Measurements from ENCODE around the gene TLR1. TPM values are rescaled to one million over a fixed set of nuclear protein-coding genes. Genes with fewer than 3 reads are reported as not detected.
A peak's percentile ranks its signal among the peaks of the same experiment; 100 is the strongest.

Gene TLR1
- total RNA-seq, 4 donors from 2014 or later: 6.7 to 9.8 (median 8.9) TPM

DNA sequence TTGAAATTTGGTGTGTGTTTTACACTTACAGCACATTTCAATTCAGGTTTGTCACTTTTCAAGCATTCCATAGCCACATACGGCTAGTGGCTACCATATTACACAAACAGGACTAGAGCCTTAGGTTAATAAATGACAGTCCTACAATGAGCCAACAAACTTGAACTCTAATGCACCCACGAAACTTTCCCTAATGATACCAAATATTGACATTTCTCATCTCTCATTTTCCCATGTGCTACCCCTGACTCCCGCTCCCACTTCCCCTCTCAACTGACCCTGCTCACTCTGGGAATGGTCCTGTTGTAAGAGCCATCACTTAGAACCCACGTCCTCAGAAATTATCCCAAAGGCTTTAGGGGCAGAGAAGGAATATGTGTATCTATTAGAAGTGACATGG lies 16.9 kb downstream of the TLR1 start:
- Histone ChIP-seq H3K9me3 (no peaks in the 10 kb centered on the region), H3K4me1 (peaks cover 1% of the 10 kb centered on the region), H3K36me3 (no peaks in the 10 kb centered on the region), H3K27me3 (no peaks in the 10 kb centered on the region), H3K4me3 (no peak overlapping the region), H3K27ac (no peak overlapping the region)
- no peak for TF ChIP-seq EP300 (IDR thresholded peaks at IDR 0.05)
- TF ChIP-seq POLR2A (IDR thresholded peaks at IDR 0.05): no peak
- TF ChIP-seq POLR2AphosphoS5 (IDR thresholded peaks at IDR 0.05): no peak
- TF ChIP-seq, protein P1, sequence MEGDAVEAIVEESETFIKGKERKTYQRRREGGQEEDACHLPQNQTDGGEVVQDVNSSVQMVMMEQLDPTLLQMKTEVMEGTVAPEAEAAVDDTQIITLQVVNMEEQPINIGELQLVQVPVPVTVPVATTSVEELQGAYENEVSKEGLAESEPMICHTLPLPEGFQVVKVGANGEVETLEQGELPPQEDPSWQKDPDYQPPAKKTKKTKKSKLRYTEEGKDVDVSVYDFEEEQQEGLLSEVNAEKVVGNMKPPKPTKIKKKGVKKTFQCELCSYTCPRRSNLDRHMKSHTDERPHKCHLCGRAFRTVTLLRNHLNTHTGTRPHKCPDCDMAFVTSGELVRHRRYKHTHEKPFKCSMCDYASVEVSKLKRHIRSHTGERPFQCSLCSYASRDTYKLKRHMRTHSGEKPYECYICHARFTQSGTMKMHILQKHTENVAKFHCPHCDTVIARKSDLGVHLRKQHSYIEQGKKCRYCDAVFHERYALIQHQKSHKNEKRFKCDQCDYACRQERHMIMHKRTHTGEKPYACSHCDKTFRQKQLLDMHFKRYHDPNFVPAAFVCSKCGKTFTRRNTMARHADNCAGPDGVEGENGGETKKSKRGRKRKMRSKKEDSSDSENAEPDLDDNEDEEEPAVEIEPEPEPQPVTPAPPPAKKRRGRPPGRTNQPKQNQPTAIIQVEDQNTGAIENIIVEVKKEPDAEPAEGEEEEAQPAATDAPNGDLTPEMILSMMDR (IDR thresholded peaks at IDR 0.05): no peak
- WGBS: 97% methylated on average over 4 of the region's 4 CpGs
- no peak for DNase-seq (ENCODE audit: low spot score in 2 of 2)

DNA sequence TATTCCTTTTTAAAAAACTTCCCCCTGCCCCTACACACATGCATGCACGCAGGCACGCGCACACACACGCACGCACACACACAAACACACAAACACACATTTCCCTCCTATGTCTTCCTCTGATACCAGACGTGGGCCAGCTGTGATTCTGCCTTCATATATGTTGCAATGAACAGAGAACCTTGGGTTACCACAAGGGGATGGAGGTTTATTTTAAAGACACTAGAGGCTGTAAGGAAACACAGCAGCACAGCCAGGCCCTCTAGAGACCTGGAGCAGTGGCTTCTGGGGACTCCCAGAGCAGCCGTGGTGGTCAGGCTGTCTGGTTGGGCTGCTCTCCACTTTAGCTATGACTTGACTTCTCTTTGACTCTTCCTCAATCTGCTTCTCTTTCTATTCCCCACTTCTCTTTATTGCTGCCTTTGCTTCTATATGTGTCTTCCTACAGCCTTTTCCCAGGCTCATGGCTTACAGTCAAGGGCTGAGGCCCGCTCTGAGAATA lies 18.6 kb downstream of the TLR1 start:
- Histone ChIP-seq H3K4me3 (no peak overlapping the region), H3K4me1 (peaks cover 3% of the 10 kb centered on the region), H3K36me3 (no peaks in the 10 kb centered on the region), H3K9me3 (no peaks in the 10 kb centered on the region), H3K27me3 (no peaks in the 10 kb centered on the region), H3K27ac (no peak overlapping the region)
- 88% methylated on average over 8 of the region's 8 CpGs for WGBS
- no peak for DNase-seq (ENCODE audit: low spot score in 2 of 2)
- TF ChIP-seq, protein P1 (IDR thresholded peaks at IDR 0.05): no peak
- TF ChIP-seq EP300 (IDR thresholded peaks at IDR 0.05): no peak
- no peak for TF ChIP-seq POLR2A (IDR thresholded peaks at IDR 0.05)
- no peak for TF ChIP-seq POLR2AphosphoS5 (IDR thresholded peaks at IDR 0.05)

DNA sequence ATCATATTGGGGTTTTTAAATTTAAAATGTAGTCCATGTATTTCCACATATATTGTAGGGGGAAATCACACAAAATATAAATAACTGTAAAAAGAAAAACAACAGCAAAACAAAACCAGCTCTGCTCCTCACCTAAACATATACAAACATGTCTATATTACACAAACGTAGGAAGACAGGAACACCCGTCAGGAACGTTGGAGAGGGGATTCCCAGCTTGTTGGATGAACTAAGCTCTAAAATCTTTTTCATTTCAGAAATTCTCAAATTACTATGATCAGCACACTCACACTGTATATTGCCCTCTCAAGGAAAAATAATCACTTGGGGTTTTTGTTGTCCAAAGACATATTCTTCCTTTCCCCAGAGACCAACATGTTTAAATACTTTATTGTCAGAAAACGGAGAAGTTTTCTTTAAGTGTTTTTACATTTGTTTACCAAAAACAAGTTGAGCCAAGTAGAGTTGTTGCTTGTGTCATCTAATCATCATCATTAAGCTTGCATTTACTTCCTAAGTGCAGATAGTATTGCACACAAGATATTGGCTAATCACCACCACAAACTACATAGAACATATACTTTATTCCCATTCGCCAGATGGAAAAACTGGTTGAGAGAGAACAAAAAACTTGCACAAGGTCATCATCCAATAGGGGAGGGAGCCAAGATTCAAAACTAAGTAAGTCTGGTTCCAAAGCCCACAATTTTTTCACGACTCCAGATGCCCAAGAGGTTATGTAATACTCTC lies 19.4 kb downstream of the TLR1 start:
- Histone ChIP-seq H3K36me3 (no peaks in the 10 kb centered on the region), H3K27ac (no peak overlapping the region), H3K4me3 (no peak overlapping the region), H3K27me3 (no peaks in the 10 kb centered on the region), H3K9me3 (no peaks in the 10 kb centered on the region), H3K4me1 (peaks cover 3% of the 10 kb centered on the region)
- TF ChIP-seq POLR2AphosphoS5 (IDR thresholded peaks at IDR 0.05): no peak
- no peak for TF ChIP-seq POLR2A (IDR thresholded peaks at IDR 0.05)
- TF ChIP-seq, protein P1 (IDR thresholded peaks at IDR 0.05): no peak
- no peak for TF ChIP-seq EP300 (IDR thresholded peaks at IDR 0.05)
- 49% methylated on average over 6 of the region's 6 CpGs for WGBS
- DNase-seq (ENCODE audit: low spot score in 2 of 2): no peak

DNA sequence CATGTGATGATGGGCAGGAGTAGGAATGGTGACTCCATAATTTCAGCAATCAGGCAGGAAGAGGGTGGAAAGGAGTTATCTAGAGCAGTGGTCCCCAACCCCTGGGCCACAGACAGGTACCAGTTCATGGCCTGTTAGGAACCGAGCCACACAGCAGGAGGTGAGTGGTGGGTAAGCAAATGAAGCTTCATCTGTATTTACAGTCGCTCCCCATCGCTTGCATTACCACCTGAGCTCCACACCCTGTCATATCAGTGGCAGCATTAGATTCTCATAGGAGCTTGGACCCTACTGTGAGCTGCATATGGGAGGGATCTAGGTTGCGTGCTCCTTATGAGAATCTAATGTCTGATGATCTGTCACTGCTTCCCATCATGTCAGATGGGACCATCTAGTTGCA lies 20.4 kb downstream of the TLR1 start:
- Histone ChIP-seq H3K36me3 (no peaks in the 10 kb centered on the region), H3K9me3 (no peaks in the 10 kb centered on the region), H3K4me1 (peaks cover 3% of the 10 kb centered on the region), H3K27me3 (no peaks in the 10 kb centered on the region), H3K4me3 (no peak overlapping the region), H3K27ac (no peak overlapping the region)
- DNase-seq (ENCODE audit: low spot score in 2 of 2): no peak
- TF ChIP-seq, protein P1 (IDR thresholded peaks at IDR 0.05): no peak
- TF ChIP-seq POLR2AphosphoS5 (IDR thresholded peaks at IDR 0.05) (no peak), POLR2A (IDR thresholded peaks at IDR 0.05) (no peak), EP300 (IDR thresholded peaks at IDR 0.05) (no peak)
- WGBS: 94% methylated on average over 3 of the region's 4 CpGs

DNA sequence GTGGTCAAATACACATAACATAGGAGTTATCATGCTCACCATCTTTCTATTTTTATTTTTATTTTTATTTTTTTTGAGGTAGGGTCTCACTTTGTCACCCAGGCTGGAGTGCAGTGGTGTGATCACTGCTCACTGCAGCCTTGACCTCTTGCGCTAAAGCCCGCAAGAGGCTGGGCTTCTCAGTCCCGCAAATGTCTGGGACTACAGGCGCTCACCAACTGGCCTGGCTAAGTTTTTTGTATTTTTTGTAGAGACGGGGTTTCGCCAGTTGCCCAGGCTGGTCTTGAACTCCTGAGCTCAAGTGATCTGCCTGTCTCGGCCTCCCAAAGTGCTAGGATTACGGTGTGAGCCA lies 21.5 kb downstream of the TLR1 start:
- WGBS: 85% methylated on average over 8 of the region's 8 CpGs
- H3K36me3 ChIP-seq: no peaks in the 10 kb centered on the region

More for the DNA sequence above, 21.5 kb downstream of the TLR1 start:
- Histone ChIP-seq H3K27me3 (no peaks in the 10 kb centered on the region), H3K27ac (no peak overlapping the region), H3K4me1 (peaks cover 3% of the 10 kb centered on the region), H3K9me3 (no peaks in the 10 kb centered on the region), H3K4me3 (no peak overlapping the region)
- no peak for DNase-seq (ENCODE audit: low spot score in 2 of 2)
- TF ChIP-seq, protein P1 (IDR thresholded peaks at IDR 0.05): peak in 1 of 2 donors; percentile 11
- no peak for TF ChIP-seq POLR2A (IDR thresholded peaks at IDR 0.05)
